KOPT-K1 (cell line): ENCODE measurements around the gene ATAD2B.

Source experiments
- H3K27ac ChIP-seq: fragments of 200-600 bp; sonication (generic); 2 replicates; pipeline ENCODE4 v1.5.1; 2016; ENCODE audit warnings: antibody characterized with exemption, mild to moderate bottlenecking, low read depth, low read length; ENCODE audit not compliant: poor library complexity, severe bottlenecking
- H3K36me3 ChIP-seq: fragments of 200-600 bp; sonication (generic); 2 replicates; pipeline ENCODE4 v1.5.1; 2017; ENCODE audit warnings: antibody characterized with exemption, mild to moderate bottlenecking, low read length, moderate library complexity; ENCODE audit not compliant: insufficient read depth
- H3K9me3 ChIP-seq: fragments of 200-600 bp; sonication (generic); 2 replicates; pipeline ENCODE4 v1.5.1; 2017; ENCODE audit warnings: antibody characterized with exemption, low read length, mild to moderate bottlenecking; ENCODE audit not compliant: insufficient read depth, poor library complexity, severe bottlenecking

The ATAD2B gene

GRCh38 chr2:23867449-23867848 lies 59.5 kb downstream of the ATAD2B start:
- Histone ChIP-seq H3K36me3 (peaks cover 58% of the 10 kb centered on the region), H3K27ac (no peak overlapping the region), H3K9me3 (no peaks in the 10 kb centered on the region)

GRCh38 chr2:23862716-23863426 lies 64.1 kb downstream of the ATAD2B start:
- Histone ChIP-seq H3K9me3 (no peaks in the 10 kb centered on the region), H3K27ac (no peak overlapping the region), H3K36me3 (peaks cover 68% of the 10 kb centered on the region)

GRCh38 chr2:23861952-23862351 lies 65.0 kb downstream of the ATAD2B start:
- Histone ChIP-seq H3K9me3 (no peaks in the 10 kb centered on the region), H3K36me3 (peaks cover 62% of the 10 kb centered on the region), H3K27ac (no peak overlapping the region)

- H3K36me3 ChIP-seq, result peaks cover 64% of the 10 kb centered on the region
Measured at GRCh38 chr2:23859983-23860382, 66.9 kb downstream of the ATAD2B start.

GRCh38 chr2:23859234-23859633 lies 67.7 kb downstream of the ATAD2B start:
- no peaks in the 10 kb centered on the region for H3K9me3 ChIP-seq
- H3K36me3 ChIP-seq, result peaks cover 64% of the 10 kb centered on the region
- no peak overlapping the region for H3K27ac ChIP-seq

More at GRCh38 chr2:23859983-23860382, 66.9 kb downstream of the ATAD2B start:
- H3K9me3 ChIP-seq, result no peaks in the 10 kb centered on the region
- H3K27ac ChIP-seq, result no peak overlapping the region

- H3K36me3 ChIP-seq, result peaks cover 10% of the 10 kb centered on the region
- no peak overlapping the region for H3K27ac ChIP-seq
- H3K9me3 ChIP-seq, result no peaks in the 10 kb centered on the region
Measured at GRCh38 chr2:23850564-23851256, 76.2 kb downstream of the ATAD2B start.

- H3K27ac ChIP-seq, result no peak overlapping the region
- H3K36me3 ChIP-seq, result peaks cover 30% of the 10 kb centered on the region
- H3K9me3 ChIP-seq, result peaks cover 24% of the 10 kb centered on the region
Measured at GRCh38 chr2:23844905-23845304, 82.0 kb downstream of the ATAD2B start.

GRCh38 chr2:23843051-23843976 lies 83.6 kb downstream of the ATAD2B start:
- H3K27ac ChIP-seq, result no peak overlapping the region
- peaks cover 30% of the 10 kb centered on the region for H3K36me3 ChIP-seq

GRCh38 chr2:23839919-23840578 lies 86.9 kb downstream of the ATAD2B start:
- Histone ChIP-seq H3K27ac (no peak overlapping the region), H3K9me3 (peaks cover 32% of the 10 kb centered on the region), H3K36me3 (peaks cover 48% of the 10 kb centered on the region)

More at GRCh38 chr2:23843051-23843976, 83.6 kb downstream of the ATAD2B start:
- peaks cover 24% of the 10 kb centered on the region for H3K9me3 ChIP-seq

GRCh38 chr2:23838996-23839395 lies 87.9 kb downstream of the ATAD2B start:
- H3K27ac ChIP-seq, result no peak overlapping the region
- H3K36me3 ChIP-seq, result peaks cover 44% of the 10 kb centered on the region
- peaks cover 22% of the 10 kb centered on the region for H3K9me3 ChIP-seq

- Histone ChIP-seq H3K9me3 (peaks cover 18% of the 10 kb centered on the region), H3K36me3 (peaks cover 41% of the 10 kb centered on the region), H3K27ac (no peak overlapping the region)
Measured at GRCh38 chr2:23838581-23838980, 88.3 kb downstream of the ATAD2B start.

- H3K9me3 ChIP-seq, result peaks cover 14% of the 10 kb centered on the region
- peaks cover 37% of the 10 kb centered on the region for H3K36me3 ChIP-seq
Measured at GRCh38 chr2:23837871-23838270, 89.1 kb downstream of the ATAD2B start.

GRCh38 chr2:23836971-23837565 lies 89.9 kb downstream of the ATAD2B start:
- H3K36me3 ChIP-seq, result peaks cover 37% of the 10 kb centered on the region

More at GRCh38 chr2:23837871-23838270, 89.1 kb downstream of the ATAD2B start:
- H3K27ac ChIP-seq, result no peak overlapping the region

GRCh38 chr2:23836505-23836904 lies 90.4 kb downstream of the ATAD2B start:
- H3K36me3 ChIP-seq, result peaks cover 33% of the 10 kb centered on the region
- peaks cover 14% of the 10 kb centered on the region for H3K9me3 ChIP-seq
- no peak overlapping the region for H3K27ac ChIP-seq

More at GRCh38 chr2:23836971-23837565, 89.9 kb downstream of the ATAD2B start:
- Histone ChIP-seq H3K9me3 (peaks cover 14% of the 10 kb centered on the region), H3K27ac (no peak overlapping the region)
